Measurements from ENCODE around the gene C2orf49. TPM values are rescaled to one million over a fixed set of nuclear protein-coding genes. Genes with fewer than 3 reads are reported as not detected.

Gene C2orf49
- total and polyA plus RNA-seq, 2 donors (not counting 1 experiment from before 2014, with no cell fraction given), result 7.5 to 29.3 TPM

DNA sequence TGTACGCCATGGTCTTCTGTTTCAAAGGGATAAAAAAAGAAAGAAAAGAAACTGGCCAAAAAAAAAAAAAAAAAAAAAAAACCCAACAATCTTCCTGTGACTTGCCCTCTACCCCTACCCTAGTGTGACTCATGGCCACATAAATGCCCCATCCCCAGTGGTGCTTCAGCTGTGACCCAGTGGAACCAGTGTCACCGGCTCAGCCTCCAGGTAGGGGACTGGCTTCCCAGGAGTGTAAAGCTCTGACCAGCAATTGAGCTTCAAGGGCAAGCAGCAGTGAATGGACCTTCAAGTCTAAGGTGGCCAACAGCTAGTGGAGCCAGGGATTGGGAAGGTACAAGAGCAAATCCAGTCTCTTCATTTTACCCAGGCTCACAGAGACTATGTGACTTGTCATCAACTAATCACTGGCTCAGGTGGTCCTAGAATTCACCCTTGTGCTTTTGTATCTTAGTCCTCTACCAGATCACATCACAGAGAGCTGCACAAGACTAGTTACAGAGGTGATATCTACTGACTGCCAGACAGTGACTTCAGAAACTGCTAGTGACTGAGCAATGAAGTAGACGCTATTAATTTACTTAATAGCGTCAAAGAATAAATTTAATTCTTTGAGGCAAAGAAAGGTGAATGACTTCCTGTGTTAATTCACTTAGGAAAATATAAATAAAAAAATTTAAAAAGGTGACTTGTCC, 6.5 kb upstream of the C2orf49 start:
- Mint-ChIP-seq H3K27ac (peak overlapping the region; percentile 96), H3K9me3 (ENCODE audit: insufficient read depth) (no peaks in the 10 kb centered on the region), H3K4me3 (peak overlapping the region; percentile 92), H3K27me3 (no peaks in the 10 kb centered on the region), H3K4me1 (peaks cover 30% of the 10 kb centered on the region)
- Histone ChIP-seq H4K20me1 (ENCODE audit: control insufficient read depth, insufficient read depth, low read length, poor library complexity, severe bottlenecking) (no peaks in the 10 kb centered on the region), H3K9ac (ENCODE audit: low read length) (peak overlapping the region; percentile 96), H3K27ac (ENCODE audit: low read length in 2 of 2) (peak overlapping the region in 1 of 2 donors; percentile 92), H3K4me3 (ENCODE audit: control extremely low read depth in 1 of 5, extremely low read depth in 1 of 5, insufficient read depth in 1 of 5, low read depth in 2 of 5, low read length in 4 of 5) (no peak overlapping the region), H3K36me3 (replicated peaks in 1 of 2; ENCODE audit: control extremely low read depth in 1 of 2, control insufficient read depth in 1 of 2, extremely low read depth in 1 of 2, insufficient read depth in 2 of 2, low read length in 1 of 2) (no peaks in the 10 kb centered on the region), H3K79me2 (ENCODE audit: control insufficient read depth, insufficient read depth, low read length) (peaks cover 33% of the 10 kb centered on the region), H3K9me3 (ENCODE audit: control extremely low read depth in 1 of 3, control insufficient read depth in 2 of 3, insufficient read depth in 1 of 3, low read length in 2 of 3) (no peaks in the 10 kb centered on the region), H2AFZ (ENCODE audit: insufficient read depth, low read depth, low read length, poor library complexity, severe bottlenecking) (peak overlapping the region; percentile 97), H3K4me1 (ENCODE audit: control insufficient read depth in 2 of 2, insufficient read depth in 2 of 2, low read length in 2 of 2) (peaks cover 21 to 25% of the 10 kb centered on the region in 2 donors), H3K4me2 (replicated peaks; ENCODE audit: low read depth, low read length, poor library complexity, severe bottlenecking) (peak overlapping the region; percentile 91), H3K27me3 (replicated peaks in 1 of 4; ENCODE audit: control extremely low read depth in 1 of 4, control insufficient read depth in 3 of 4, insufficient read depth in 4 of 4, low read length in 3 of 4) (no peaks in the 10 kb centered on the region)
- ChIA-PET CTCF (interaction anchor here (0.7 kb wide), 1 partner anchor 485 kb away, joined by 3 read pairs; no protein-coding TSS in a partner anchor), POLR2A (no interaction called here)
- no peak for ATAC-seq (ENCODE audit: low read depth)
- 100% methylated on average over 1 of the region's 4 CpGs for WGBS (ENCODE audit: insufficient coverage)
- intact Hi-C loops (cut with micrococcal nuclease), result loop anchor here (10.0 kb wide), 1 partner anchor 414 kb away; the partner anchor contains the start of gene NCK2
- no peak for DNase-seq
- no peak for TF ChIP-seq EZH2 (IDR thresholded peaks at IDR 0.05; ENCODE audit: borderline replicate concordance, insufficient read depth, low read depth, low read length, poor library complexity, severe bottlenecking)
- TF ChIP-seq, protein P1, sequence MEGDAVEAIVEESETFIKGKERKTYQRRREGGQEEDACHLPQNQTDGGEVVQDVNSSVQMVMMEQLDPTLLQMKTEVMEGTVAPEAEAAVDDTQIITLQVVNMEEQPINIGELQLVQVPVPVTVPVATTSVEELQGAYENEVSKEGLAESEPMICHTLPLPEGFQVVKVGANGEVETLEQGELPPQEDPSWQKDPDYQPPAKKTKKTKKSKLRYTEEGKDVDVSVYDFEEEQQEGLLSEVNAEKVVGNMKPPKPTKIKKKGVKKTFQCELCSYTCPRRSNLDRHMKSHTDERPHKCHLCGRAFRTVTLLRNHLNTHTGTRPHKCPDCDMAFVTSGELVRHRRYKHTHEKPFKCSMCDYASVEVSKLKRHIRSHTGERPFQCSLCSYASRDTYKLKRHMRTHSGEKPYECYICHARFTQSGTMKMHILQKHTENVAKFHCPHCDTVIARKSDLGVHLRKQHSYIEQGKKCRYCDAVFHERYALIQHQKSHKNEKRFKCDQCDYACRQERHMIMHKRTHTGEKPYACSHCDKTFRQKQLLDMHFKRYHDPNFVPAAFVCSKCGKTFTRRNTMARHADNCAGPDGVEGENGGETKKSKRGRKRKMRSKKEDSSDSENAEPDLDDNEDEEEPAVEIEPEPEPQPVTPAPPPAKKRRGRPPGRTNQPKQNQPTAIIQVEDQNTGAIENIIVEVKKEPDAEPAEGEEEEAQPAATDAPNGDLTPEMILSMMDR (IDR thresholded peaks at IDR 0.05), result no peak

DNA sequence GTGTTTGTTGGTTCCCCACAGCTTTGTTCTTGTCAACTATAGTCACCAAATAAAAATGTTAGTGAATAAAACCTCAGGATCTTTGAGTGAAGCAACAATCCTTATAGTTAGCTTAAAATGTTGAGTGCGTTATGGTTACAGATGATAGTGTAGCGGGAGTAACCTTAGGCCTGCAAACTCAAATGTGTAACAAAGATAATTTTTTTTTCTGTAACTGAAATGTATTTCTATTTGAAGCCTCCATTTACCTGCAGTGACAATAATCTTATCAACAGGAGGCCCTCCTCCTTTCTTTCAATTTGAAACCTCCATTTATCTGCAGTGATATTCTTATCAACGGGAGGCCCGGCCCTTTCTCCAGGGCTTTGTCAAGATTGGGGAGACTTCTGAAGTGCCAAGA, 3.1 kb upstream of the C2orf49 start:
- no peak for TF ChIP-seq EZH2 (IDR thresholded peaks at IDR 0.05; ENCODE audit: borderline replicate concordance, insufficient read depth, low read depth, low read length, poor library complexity, severe bottlenecking)
- TF ChIP-seq, protein P1 (IDR thresholded peaks at IDR 0.05), result no peak
- ATAC-seq (ENCODE audit: low read depth), result no peak
- intact Hi-C loops (cut with micrococcal nuclease), result loop anchor here (10.0 kb wide), 1 partner anchor 411 kb away; the partner anchor contains the start of gene NCK2
- peaks cover 43% of the 10 kb centered on the region for H3K79me2 ChIP-seq (ENCODE audit: control insufficient read depth, insufficient read depth, low read length)
- H3K27me3 ChIP-seq (replicated peaks in 1 of 4; ENCODE audit: control extremely low read depth in 1 of 4, control insufficient read depth in 3 of 4, insufficient read depth in 4 of 4, low read length in 3 of 4), result no peaks in the 10 kb centered on the region
- no peak overlapping the region for H3K4me3 ChIP-seq (ENCODE audit: control extremely low read depth in 1 of 5, extremely low read depth in 1 of 5, insufficient read depth in 1 of 5, low read depth in 2 of 5, low read length in 4 of 5)
- H3K4me1 Mint-ChIP-seq, result peaks cover 32% of the 10 kb centered on the region
- no CpG with 5 or more reads among the region's 4 CpGs for WGBS (ENCODE audit: insufficient coverage)
- H2AFZ ChIP-seq (ENCODE audit: insufficient read depth, low read depth, low read length, poor library complexity, severe bottlenecking), result no peak overlapping the region
- H3K4me2 ChIP-seq (replicated peaks; ENCODE audit: low read depth, low read length, poor library complexity, severe bottlenecking), result no peak overlapping the region
- CTCF ChIA-PET, result interaction anchor here (0.6 to 1.2 kb wide), 3 partner anchors 11 to 219 kb away, joined by 3 read pairs; no protein-coding TSS in a partner anchor
- no peaks in the 10 kb centered on the region for H4K20me1 ChIP-seq (ENCODE audit: control insufficient read depth, insufficient read depth, low read length, poor library complexity, severe bottlenecking)
- H3K27me3 Mint-ChIP-seq, result no peaks in the 10 kb centered on the region
- no peak overlapping the region for H3K4me3 Mint-ChIP-seq
- H3K27ac Mint-ChIP-seq, result no peak overlapping the region
- H3K9ac ChIP-seq (ENCODE audit: low read length), result no peak overlapping the region
- H3K36me3 ChIP-seq (replicated peaks in 1 of 2; ENCODE audit: control extremely low read depth in 1 of 2, control insufficient read depth in 1 of 2, extremely low read depth in 1 of 2, insufficient read depth in 2 of 2, low read length in 1 of 2), result no peaks in the 10 kb centered on the region
- H3K27ac ChIP-seq (ENCODE audit: low read length in 2 of 2), result no peak overlapping the region
- H3K9me3 ChIP-seq (ENCODE audit: control extremely low read depth in 1 of 3, control insufficient read depth in 2 of 3, insufficient read depth in 1 of 3, low read length in 2 of 3), result no peaks in the 10 kb centered on the region
- no peak for DNase-seq
- POLR2A ChIA-PET, result no interaction called here
- H3K9me3 Mint-ChIP-seq (ENCODE audit: insufficient read depth), result no peaks in the 10 kb centered on the region
- peaks cover 28% of the 10 kb centered on the region in 2 donors for H3K4me1 ChIP-seq (ENCODE audit: control insufficient read depth in 2 of 2, insufficient read depth in 2 of 2, low read length in 2 of 2)

All from B cell (primary cell).